ENCODE measurements around the gene ITGB8. TPM values are rescaled to one million over a fixed set of nuclear protein-coding genes. Genes with fewer than 3 reads are reported as not detected.

The ITGB8 gene
- total RNA-seq, 3 donors from 2014 or later (not counting 1 experiment from before 2014, with no cell fraction given), result 0.39 to 12.8 TPM; not detected in 1

DNA sequence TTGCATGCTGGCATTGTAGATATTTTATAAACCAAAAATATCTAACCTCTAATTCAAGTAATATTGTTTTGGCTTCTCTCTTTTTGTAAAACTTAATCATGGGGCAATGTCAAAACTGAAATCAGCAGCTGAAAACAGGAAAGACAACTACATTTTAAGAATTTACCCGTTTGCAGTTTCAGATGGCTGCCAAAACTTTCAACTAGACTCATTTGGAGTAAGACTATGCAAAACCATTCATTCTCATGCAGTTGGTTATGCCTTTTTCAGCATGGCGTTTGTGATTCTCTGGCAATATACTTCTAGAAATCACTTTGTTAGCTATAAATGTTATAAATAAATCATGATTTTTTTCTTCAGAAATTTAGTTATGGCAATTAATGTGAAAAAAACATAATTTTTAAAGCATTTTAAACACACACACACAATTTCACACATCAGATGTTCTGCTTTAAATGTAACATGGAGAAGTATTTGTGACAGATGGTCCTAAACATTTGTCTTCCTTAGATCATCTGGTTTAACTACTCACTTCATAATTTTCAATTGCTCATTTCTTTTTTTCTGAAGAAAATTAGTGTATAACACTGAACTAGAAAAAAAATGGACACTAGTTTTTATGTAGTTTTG is 116.4 kb downstream of the ITGB8 start:
- H3K27me3 ChIP-seq (ENCODE audit: control insufficient read depth, insufficient read depth, low read length), result no peaks in the 10 kb centered on the region
- no peaks in the 10 kb centered on the region for H3K9me3 ChIP-seq (ENCODE audit: control insufficient read depth, insufficient read depth, low read length)
- Mint-ChIP-seq H3K4me1 (no peaks in the 10 kb centered on the region), H3K36me3 (no peaks in the 10 kb centered on the region), H3K9me3 (peaks cover 3 to 10% of the 10 kb centered on the region in 2 donors), H3K27ac (no peak overlapping the region), H3K27me3 (ENCODE audit: low read depth in 2 of 2) (no peaks in the 10 kb centered on the region), H3K4me3 (no peak overlapping the region)
- no peaks in the 10 kb centered on the region for H3K4me1 ChIP-seq (ENCODE audit: control insufficient read depth, insufficient read depth, low read length)
- 21% methylated on average over 1 of the region's 2 CpGs for WGBS (ENCODE audit: insufficient coverage)
- intact Hi-C loops (cut with micrococcal nuclease), result no loop called here
- H3K4me3 ChIP-seq (ENCODE audit: low read length), result no peak overlapping the region
- ATAC-seq, result no peak
- H3K36me3 ChIP-seq (ENCODE audit: control insufficient read depth, insufficient read depth, low read length), result no peaks in the 10 kb centered on the region
- no peak for DNase-seq
- TF ChIP-seq, protein P1, sequence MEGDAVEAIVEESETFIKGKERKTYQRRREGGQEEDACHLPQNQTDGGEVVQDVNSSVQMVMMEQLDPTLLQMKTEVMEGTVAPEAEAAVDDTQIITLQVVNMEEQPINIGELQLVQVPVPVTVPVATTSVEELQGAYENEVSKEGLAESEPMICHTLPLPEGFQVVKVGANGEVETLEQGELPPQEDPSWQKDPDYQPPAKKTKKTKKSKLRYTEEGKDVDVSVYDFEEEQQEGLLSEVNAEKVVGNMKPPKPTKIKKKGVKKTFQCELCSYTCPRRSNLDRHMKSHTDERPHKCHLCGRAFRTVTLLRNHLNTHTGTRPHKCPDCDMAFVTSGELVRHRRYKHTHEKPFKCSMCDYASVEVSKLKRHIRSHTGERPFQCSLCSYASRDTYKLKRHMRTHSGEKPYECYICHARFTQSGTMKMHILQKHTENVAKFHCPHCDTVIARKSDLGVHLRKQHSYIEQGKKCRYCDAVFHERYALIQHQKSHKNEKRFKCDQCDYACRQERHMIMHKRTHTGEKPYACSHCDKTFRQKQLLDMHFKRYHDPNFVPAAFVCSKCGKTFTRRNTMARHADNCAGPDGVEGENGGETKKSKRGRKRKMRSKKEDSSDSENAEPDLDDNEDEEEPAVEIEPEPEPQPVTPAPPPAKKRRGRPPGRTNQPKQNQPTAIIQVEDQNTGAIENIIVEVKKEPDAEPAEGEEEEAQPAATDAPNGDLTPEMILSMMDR (IDR thresholded peaks at IDR 0.05), result no peak
- H3K27ac ChIP-seq (ENCODE audit: low read length), result no peak overlapping the region

GRCh38 chr7:20449176-20449575 is 118.5 kb downstream of the ITGB8 start:
- H3K36me3 ChIP-seq (ENCODE audit: control insufficient read depth, insufficient read depth, low read length), result no peaks in the 10 kb centered on the region
- H3K27me3 ChIP-seq (ENCODE audit: control insufficient read depth, insufficient read depth, low read length), result no peaks in the 10 kb centered on the region
- no peak overlapping the region for H3K27ac ChIP-seq (ENCODE audit: low read length)
- intact Hi-C loops (cut with micrococcal nuclease), result no loop called here
- Mint-ChIP-seq H3K4me3 (no peak overlapping the region), H3K36me3 (no peaks in the 10 kb centered on the region), H3K27me3 (ENCODE audit: low read depth in 2 of 2) (no peaks in the 10 kb centered on the region), H3K9me3 (peaks cover 3 to 10% of the 10 kb centered on the region in 2 donors), H3K4me1 (no peaks in the 10 kb centered on the region), H3K27ac (no peak overlapping the region)
- no peaks in the 10 kb centered on the region for H3K9me3 ChIP-seq (ENCODE audit: control insufficient read depth, insufficient read depth, low read length)
- no peak for DNase-seq
- no peak overlapping the region for H3K4me3 ChIP-seq (ENCODE audit: low read length)
- WGBS (ENCODE audit: insufficient coverage), result 89% methylated on average over 1 of the region's 3 CpGs
- no peak for ATAC-seq
- no peaks in the 10 kb centered on the region for H3K4me1 ChIP-seq (ENCODE audit: control insufficient read depth, insufficient read depth, low read length)
- TF ChIP-seq, protein P1 (IDR thresholded peaks at IDR 0.05), result no peak

- no peak overlapping the region for H3K4me3 ChIP-seq (ENCODE audit: low read length)
- H3K4me1 ChIP-seq (ENCODE audit: control insufficient read depth, insufficient read depth, low read length), result no peaks in the 10 kb centered on the region
- ATAC-seq (peak in 1 of 3 donors; percentile 50), DNase-seq (no peak)
- 90% methylated on average over 2 of the region's 2 CpGs for WGBS (ENCODE audit: insufficient coverage)
- TF ChIP-seq, protein P1 (IDR thresholded peaks at IDR 0.05), result no peak
- Mint-ChIP-seq H3K27ac (no peak overlapping the region), H3K4me3 (no peak overlapping the region), H3K36me3 (no peaks in the 10 kb centered on the region), H3K27me3 (ENCODE audit: low read depth in 2 of 2) (no peaks in the 10 kb centered on the region), H3K4me1 (no peaks in the 10 kb centered on the region), H3K9me3 (peaks cover 3 to 7% of the 10 kb centered on the region in 2 donors)
- no peaks in the 10 kb centered on the region for H3K27me3 ChIP-seq (ENCODE audit: control insufficient read depth, insufficient read depth, low read length)
- no peak overlapping the region for H3K27ac ChIP-seq (ENCODE audit: low read length)
- H3K36me3 ChIP-seq (ENCODE audit: control insufficient read depth, insufficient read depth, low read length), result no peaks in the 10 kb centered on the region
- intact Hi-C loops (cut with micrococcal nuclease), result no loop called here
- H3K9me3 ChIP-seq (ENCODE audit: control insufficient read depth, insufficient read depth, low read length), result no peaks in the 10 kb centered on the region
These were observed 119.8 kb downstream of the ITGB8 start for GRCh38 chr7:20450536-20450935.

DNA sequence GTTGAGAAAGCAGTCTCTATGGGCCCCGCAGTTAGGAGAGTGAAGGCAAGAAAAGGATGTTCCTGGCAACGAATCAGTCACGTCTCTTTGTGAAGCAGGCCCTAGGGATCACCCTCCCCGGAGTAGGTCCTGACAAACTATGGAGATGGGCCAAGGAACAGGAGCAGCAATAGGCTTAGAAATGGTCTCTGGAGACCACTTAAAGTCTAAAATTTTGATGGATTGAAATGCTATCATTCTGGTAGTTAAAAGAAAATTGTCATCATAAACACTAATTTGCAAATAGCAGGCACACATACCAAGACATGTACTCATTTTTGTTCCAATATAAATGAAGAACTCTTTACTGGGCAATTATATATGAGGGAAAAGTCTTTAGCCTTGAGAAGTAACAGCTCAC is 123.5 kb downstream of the ITGB8 start:
- no peaks in the 10 kb centered on the region for H3K27me3 Mint-ChIP-seq (ENCODE audit: low read depth in 2 of 2)
- no peak for DNase-seq
- H3K4me3 ChIP-seq (ENCODE audit: low read length), result no peak overlapping the region
- no peak overlapping the region for H3K27ac Mint-ChIP-seq
- no peak overlapping the region for H3K27ac ChIP-seq (ENCODE audit: low read length)
- 92% methylated on average over 4 of the region's 4 CpGs for WGBS (ENCODE audit: insufficient coverage)
- ATAC-seq, result no peak
- peaks cover 0 to 4% of the 10 kb centered on the region in 2 donors for H3K9me3 Mint-ChIP-seq
- no peaks in the 10 kb centered on the region for H3K36me3 Mint-ChIP-seq
- TF ChIP-seq, protein P1 (IDR thresholded peaks at IDR 0.05), result no peak
- H3K36me3 ChIP-seq (ENCODE audit: control insufficient read depth, insufficient read depth, low read length), result no peaks in the 10 kb centered on the region
- H3K9me3 ChIP-seq (ENCODE audit: control insufficient read depth, insufficient read depth, low read length), result no peaks in the 10 kb centered on the region
- intact Hi-C loops (cut with micrococcal nuclease), result no loop called here
- no peaks in the 10 kb centered on the region for H3K27me3 ChIP-seq (ENCODE audit: control insufficient read depth, insufficient read depth, low read length)
- H3K4me1 Mint-ChIP-seq, result no peaks in the 10 kb centered on the region
- H3K4me1 ChIP-seq (ENCODE audit: control insufficient read depth, insufficient read depth, low read length), result no peaks in the 10 kb centered on the region
- no peak overlapping the region for H3K4me3 Mint-ChIP-seq
